MM.1S (cell line): ENCODE measurements around the gene TMEFF1.

Experiments used
- EZH2phosphoT487 ChIP-seq: fragments of 300-600 bp; sonication (generic); IDR thresholded peaks from 2 replicates; pipeline ENCODE4 v1.6.1; 2018; ENCODE audit warnings: antibody characterized with exemption, low read length
- TF ChIP-seq, protein P1 (sequence below): fragments of 300-600 bp; sonication (generic); IDR thresholded peaks from 2 replicates; pipeline ENCODE4 v1.5.1; 2016; ENCODE audit warnings: antibody characterized with exemption, low read length, mixed read lengths

DNA sequence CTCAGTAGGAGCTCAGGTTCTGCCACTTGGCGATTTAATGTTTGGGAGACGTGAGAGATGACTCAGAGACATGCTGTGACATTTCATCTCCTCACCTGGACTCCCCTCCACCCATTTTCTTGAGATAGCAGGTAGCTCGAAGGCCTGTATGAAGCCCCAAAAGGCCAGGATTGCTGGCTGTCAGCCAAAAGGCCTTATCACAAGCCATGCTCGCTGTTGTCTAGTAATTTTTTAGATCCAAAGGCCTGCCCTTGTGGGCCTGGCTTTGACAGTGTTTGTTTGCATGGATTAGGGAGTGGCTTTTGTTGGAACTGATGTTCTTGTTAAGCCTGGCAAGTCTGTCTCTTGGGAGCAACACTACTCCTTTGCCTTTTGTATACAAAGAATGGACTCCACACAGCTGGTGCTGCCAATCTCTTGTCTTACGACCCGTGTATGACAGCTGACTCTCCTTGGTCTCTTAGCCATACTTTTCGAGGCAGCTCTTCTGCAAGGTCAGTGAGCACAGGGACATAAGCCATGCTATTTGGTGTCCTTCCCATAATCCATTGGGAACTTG lies 127.7 kb downstream of the TMEFF1 start:
- TF ChIP-seq, protein P1, sequence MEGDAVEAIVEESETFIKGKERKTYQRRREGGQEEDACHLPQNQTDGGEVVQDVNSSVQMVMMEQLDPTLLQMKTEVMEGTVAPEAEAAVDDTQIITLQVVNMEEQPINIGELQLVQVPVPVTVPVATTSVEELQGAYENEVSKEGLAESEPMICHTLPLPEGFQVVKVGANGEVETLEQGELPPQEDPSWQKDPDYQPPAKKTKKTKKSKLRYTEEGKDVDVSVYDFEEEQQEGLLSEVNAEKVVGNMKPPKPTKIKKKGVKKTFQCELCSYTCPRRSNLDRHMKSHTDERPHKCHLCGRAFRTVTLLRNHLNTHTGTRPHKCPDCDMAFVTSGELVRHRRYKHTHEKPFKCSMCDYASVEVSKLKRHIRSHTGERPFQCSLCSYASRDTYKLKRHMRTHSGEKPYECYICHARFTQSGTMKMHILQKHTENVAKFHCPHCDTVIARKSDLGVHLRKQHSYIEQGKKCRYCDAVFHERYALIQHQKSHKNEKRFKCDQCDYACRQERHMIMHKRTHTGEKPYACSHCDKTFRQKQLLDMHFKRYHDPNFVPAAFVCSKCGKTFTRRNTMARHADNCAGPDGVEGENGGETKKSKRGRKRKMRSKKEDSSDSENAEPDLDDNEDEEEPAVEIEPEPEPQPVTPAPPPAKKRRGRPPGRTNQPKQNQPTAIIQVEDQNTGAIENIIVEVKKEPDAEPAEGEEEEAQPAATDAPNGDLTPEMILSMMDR: no peak
- TF ChIP-seq EZH2phosphoT487: no peak
